Activated CD4-positive, alpha-beta T cell treated with anti-CD3 and anti-CD28 coated beads for 24 hours (primary cell): ENCODE data around the gene EXOC4.

Experiments used
- DNase-seq, 2 donors: peaks; one replicate each; pipeline ENCODE4 v3.0.0-alpha.2; 2020; ENCODE audit warnings: low read depth in 2 of 2

EXOC4 gene

GRCh38 chr7:133934262-133934976, 681.5 kb downstream of the EXOC4 start:
- DNase-seq, result no peak

DNA sequence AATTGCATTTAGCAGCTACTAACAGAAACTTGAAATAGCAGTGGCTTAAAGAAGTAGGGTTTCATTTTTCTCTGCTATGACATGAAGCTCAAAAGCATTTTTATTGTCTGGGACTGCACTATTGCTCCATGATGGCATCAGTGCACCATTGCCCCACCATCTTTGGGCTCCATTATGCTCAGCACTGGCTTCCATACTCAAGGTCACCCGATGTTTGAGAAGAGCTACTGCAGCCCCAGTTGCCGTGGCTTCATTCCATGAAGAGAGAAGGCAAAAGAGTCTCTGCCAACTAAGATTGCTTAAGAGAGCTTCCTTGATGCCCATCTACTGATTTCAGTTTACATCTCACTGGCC, 682.1 kb downstream of the EXOC4 start:
- DNase-seq, result no peak

DNA sequence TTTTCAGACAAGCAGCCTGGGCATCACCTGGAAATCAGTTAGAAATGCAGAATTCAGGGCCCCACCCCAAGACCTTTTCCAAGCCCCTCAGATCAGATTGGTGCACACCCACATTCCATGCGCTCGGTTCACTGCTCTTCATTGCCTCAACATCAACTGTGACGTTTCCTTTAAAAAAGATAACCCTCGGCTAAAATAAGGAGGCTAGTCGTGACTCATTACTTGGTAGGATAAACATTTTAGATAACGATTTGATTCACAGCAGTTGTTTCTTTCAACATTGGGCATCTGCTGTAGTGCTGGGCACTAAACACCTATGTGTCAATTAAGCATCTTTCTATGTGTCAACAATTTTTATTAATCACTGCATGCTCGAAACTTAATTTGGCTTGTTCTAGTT, 683.2 kb downstream of the EXOC4 start:
- no peak for DNase-seq

DNA sequence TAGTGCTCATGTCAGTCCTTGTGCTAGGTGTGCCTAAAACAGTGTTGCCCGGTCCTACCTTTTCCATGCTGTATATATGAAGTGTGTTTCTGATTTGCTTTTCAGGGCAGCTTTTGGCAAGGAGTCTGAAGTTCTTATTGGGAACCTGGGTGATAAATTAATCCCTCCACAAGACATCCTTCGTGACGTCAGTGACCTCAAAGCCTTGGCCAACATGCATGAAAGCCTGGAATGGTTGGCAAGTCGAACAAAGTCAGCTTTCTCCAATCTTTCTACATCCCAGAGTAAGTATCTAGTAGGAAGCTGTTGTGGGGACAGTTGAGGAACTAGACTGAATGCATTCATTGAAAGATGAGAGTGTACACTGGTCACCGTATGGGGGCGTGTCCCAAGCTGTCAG, 684.9 kb downstream of the EXOC4 start:
- DNase-seq, result no peak

- DNase-seq, result no peak
Measured at GRCh38 chr7:133940368-133940767, 687.5 kb downstream of the EXOC4 start.

DNA sequence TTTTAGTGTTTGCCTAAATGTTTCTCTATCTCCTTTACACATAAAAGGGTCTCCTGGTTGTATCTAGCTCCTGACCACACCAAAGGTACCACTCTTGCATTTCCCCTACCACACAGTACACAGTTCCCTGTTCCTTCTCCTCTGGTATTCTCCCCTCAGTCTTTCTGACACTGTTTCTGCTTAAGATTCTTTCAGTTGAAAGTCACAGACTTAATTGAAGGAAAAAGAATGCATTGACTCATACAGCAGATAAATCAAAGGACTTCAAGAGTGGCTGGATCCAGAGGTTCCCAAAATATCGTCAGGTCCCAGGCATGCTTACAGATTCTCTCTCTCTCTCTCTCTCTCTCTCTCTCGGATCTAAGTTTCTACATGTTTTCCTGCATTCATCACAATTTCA, 688.6 kb downstream of the EXOC4 start:
- no peak for DNase-seq

DNA sequence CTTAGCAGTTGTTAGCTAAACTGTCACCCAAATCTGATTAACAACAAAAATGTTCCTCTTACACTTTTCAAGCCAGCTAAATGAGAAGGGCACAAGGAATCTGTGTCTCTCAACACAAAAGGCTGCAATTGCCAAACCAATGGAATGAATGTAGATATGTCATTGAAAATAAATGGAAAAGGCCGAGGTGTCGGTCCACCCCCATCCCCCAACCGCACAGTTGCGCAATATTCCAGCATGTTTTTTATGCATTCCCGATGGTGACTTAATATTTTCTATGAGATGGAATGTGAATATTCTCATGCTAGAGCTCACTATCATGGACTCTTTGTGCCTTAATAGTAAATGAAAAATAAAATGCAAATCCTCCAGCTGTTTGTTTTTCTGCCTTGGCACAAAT, 692.6 kb downstream of the EXOC4 start:
- no peak for DNase-seq

DNA sequence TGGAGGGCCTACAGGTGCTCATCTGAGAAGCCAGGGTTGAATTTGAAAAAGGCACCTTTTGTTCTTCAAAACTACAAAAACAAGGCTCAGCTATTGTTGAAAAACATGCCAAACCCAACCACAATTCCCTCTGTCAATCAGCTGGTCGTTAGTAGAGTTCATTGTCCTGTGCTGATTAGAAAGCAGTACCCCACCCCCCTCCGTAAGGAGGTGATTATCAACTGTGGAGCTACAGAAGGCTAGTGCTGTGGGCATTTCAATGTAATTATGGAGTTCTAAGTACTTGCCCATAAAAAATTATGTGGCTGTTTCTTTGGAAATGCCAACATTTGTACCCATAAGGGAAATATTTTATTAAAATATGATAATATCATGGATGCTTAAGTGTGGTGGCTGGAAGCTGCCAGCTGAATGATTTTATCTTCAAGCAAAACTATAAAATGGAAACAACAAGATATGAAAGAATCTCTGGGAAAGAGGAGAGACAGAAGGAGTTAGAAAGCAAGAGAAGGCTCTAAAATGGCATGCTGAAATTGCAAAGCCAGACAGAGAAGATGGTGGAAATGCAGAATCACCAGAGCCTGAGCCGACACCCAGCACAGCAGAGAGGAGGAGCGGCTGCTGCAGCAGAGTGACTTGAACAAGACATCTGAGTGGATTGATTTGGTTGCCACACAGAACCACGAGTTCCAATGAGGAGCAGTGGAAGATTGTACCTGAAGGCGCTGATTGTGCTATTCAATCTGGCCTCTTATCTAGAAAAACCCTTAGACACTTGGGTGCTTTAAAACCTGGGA, 694.8 kb downstream of the EXOC4 start:
- DNase-seq, result no peak

- DNase-seq, result no peak
Measured at GRCh38 chr7:133948588-133948987, 695.7 kb downstream of the EXOC4 start.

DNA sequence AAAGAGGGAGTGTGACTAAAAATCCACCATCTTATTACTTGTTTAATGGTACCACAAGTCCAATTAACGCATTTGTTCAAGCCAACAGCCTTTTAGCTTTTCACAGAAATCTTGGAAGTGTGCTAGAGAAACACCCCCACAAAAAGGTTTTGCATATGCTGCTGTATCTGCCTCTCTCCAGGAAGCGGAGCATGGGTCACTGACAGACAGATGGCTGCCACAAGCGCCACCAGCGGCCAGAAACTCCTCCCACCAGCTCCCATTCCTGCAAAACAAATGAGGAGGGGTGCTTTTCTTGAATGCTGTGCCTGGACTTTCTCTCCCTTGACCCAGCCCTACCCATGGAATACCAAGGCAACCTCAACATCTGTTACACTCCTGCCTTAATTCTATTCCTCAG, 698.0 kb downstream of the EXOC4 start:
- no peak for DNase-seq

- no peak for DNase-seq
Measured at GRCh38 chr7:133955208-133955607, 702.3 kb downstream of the EXOC4 start.

DNA sequence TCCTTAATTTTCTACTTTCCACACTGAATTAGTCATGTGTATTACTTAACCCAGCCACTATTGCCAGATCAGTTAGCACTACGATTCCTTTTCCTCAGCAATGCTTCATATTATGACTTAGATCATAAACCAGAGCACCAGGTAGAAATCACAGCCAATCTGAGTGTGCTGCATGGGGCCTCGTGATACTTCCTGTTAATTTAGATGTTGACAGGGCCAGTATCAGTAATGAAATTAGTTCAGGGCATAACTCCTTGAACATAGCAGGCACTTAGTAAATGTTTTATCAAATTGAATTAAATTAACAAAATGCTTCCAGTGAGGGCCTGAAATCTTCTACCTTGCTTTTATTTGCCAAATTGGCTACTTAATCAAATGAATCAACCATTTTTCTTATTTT, 705.0 kb downstream of the EXOC4 start:
- no peak for DNase-seq

- DNase-seq, result no peak
Measured at GRCh38 chr7:133958822-133959221, 705.9 kb downstream of the EXOC4 start.

DNA sequence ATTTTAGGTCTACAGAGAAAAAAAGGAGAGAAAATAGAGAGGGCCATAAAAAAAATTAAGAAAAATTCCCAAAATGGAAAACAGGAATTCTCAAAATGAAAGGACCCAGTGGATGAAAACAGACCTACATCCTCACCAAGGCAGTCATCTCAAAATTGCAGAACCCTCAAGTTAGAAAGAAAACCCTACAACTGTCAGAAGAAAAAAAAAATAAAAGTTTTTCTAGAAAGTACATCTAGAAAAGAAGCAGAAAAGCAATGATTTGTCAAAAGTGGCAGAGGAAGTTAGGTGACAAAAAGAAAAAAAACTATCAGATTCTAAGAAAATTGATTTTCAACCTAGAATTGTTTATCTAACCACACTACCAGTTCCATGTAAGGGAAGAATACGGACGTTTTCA, 706.6 kb downstream of the EXOC4 start:
- no peak for DNase-seq

- DNase-seq, result no peak
Measured at GRCh38 chr7:133961724-133962123, 708.8 kb downstream of the EXOC4 start.

DNA sequence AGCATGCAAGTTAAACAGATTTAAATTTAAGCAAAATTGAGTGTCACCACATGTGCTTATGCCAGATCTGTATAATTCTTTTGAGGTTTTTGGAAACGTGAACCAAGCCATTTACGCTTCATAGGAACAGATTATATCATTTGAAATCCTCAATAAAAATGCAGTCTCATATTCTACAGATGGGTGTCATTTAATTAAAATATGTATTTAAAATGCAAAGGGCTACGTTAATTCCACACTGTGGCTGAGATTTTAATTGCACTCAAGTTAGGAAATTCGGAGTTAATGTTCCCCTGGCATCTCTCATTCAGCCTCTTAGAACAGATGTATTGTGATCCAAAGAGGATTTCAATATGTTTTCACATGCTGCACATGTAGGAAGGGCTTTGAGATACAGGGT, 709.8 kb downstream of the EXOC4 start:
- no peak for DNase-seq

DNA sequence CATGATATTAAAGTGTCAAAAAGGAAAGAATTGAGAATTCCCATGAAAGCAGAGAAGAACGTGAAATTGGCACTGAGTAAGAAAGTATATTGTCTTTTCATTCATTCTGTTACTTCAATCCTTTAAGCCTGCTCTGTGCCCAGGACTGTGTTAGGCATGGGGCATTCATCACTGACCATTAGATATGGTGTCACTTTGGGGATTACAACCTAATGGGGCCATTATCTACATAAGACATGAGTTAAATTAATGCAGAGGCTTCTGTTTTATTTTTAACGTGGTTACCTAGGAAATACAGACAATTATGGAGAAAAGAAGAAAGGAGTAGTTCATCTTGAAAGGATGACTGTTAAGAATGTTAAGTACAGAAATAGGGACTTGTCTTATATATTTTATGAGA, 710.8 kb downstream of the EXOC4 start:
- DNase-seq, result no peak

GRCh38 chr7:133971625-133972024, 718.7 kb downstream of the EXOC4 start:
- DNase-seq, result no peak

- DNase-seq, result no peak
Measured at GRCh38 chr7:133973710-133974109, 720.8 kb downstream of the EXOC4 start.

DNA sequence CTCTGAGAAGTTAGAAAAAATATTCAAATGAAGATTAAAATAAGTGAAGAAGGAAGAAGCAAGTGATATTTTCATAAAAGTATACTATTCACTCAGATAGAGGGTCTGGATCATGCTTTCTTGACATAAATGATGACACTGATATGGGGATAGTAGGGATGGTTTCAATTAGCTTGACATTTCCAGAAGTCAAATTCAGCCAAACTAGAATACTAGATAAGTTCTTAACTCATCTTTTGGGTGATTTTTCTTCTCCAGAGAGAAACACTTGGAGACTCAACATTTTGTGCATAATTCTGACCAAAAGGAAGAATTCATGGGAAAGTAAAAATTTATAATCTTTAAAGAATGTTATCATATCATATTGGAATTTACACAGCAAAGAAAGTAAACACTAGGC, 722.3 kb downstream of the EXOC4 start:
- DNase-seq, result no peak

DNA sequence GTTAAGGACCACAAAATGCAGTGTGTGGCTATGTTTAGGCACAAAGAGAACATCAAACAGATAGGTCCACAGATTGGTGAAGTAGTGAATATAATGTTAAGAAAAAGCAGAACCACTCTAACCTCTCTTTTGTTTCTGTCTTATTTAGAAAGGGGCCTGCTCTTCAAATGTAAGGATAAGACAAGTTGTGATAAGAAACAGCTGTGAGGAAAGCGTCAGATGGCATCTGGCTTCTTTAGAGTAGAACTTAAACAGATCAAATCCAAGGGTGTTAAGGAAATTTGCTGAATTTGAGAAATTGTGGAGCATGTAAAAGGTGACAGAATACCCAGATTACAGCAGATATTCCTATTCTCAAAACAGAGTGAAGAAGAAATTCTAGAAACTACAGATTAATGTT, 723.3 kb downstream of the EXOC4 start:
- DNase-seq, result no peak

DNA sequence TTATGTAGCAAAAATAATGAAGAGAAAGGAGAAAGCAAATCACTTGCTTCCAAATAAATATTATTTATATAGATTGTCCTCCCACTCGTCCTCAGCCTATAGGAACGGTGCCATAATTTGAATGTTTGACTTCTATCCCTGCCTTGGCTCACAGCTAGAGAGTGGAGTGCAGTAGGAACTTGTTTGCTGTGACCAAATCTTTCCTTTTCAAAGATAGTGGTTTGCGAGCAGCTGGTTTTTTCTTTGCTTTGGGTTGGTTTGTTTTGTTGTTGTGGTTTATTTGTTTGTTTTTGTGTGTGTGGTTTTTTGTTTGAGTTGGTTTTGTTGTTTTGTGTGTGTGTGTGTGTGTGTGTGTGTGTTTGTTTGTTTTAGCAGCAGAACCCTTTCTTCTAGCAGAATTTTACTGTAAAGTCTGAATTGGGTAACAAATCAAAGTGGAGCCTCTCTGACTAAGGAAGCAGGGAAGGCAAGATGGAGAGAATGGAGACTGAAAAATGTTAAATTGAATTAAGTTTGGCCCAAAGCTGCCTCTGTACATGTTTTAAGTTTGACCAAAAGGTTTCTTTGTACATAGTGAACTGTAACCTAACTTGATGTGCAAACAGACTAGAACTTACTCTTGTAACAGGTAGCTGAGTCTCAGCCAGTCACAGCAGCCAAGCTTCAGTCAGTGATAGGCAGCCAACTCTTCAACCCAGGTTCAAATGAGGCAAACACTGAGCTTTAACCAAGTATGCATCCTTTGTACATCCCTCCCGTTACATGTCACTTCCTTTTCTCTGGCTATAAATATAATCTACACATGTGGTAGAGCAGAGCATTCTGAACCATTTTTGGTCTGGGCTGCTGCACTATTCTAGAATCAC, 724.8 kb downstream of the EXOC4 start:
- no peak for DNase-seq
